ENCODE measurements around the gene KYAT1.
A peak's percentile ranks its signal among the peaks of the same experiment; 100 is the strongest.

The KYAT1 gene

DNA sequence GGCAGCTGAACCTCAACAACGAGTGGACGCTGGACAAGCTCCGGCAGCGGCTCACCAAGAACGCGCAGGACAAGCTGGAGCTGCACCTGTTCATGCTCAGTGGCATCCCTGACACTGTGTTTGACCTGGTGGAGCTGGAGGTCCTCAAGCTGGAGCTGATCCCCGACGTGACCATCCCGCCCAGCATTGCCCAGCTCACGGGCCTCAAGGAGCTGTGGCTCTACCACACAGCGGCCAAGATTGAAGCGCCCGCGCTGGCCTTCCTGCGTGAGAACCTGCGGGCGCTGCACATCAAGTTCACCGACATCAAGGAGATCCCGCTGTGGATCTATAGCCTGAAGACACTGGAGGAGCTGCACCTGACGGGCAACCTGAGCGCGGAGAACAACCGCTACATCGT lies 26.6 kb upstream of the KYAT1 start:
- no peak for DNase-seq (ENCODE audit: low read depth)

DNA sequence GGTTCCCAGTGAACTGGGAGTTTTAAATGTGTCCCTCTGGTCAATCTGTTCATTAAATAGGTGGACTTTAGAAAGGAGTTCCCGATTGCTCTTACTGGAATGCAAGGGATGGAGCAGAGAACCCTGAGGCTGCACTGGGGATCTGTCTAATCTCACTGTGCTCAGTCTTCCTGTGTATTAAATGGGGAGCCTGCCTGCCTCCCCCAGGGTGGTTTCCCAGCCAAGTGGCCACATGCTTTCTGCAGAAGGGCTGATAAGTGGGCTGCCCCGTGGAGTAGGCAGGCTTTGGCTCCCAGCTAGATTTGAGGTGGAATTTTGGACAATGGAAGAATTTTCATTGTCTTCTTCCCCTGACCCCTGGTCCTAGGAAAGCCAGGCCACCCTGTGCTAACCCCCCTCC lies 25.0 kb upstream of the KYAT1 start:
- DNase-seq (ENCODE audit: low read depth) = no peak

DNA sequence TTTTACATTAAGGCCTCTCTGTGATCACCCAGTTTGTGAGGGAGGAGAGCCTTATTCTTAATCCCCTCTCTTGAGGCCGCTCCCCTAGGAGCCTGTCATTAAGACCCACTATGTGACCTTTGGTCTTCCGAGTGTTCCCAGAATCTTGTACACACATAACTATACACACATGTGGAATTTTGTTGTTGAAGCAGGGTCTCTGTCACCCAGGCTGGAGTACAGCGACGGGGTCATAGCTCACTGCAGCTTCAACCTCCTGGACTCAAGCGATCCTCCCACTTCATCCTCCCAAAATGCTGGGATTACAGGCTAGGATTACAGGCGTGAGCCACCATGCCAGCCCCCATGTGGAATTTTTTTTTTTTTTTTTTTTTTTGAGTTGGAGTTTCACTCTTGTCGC lies 24.2 kb upstream of the KYAT1 start:
- no peak for DNase-seq (ENCODE audit: low read depth)

DNA sequence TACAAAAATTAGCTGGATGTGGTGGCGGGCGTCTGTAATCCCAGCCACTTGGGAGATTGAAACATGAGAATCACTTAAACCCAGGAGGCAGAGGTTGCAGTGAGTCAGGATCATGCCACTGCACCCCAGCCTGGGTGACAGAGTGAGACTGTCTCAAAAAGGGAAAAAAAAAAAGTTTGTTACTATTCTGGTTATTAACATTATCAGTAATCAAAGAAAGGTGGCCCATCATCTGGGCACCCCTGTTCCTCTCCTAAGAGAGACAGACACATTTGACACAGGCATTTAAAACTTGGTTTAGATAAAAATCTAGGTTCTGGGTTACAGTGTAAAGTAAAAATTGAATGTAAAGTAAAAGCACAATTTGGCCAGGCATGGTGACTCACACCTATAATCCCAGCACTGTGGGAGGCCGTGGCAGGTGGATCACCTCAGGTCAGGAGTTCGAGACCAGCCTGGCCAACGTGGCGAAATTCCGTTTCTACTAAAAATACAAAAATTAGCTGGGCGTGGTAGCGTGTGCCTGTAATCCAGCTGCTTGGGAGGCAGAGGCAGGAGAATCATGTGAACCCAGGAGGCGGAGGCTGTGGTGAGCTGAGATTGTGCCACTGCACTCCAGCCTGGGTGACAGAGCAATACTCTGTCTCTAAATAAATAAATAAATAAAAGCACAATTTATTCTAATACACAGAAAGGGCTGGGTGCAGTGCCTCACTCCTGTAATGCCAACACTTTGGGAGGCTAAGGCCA lies 22.3 kb upstream of the KYAT1 start:
- peak; percentile 60 for DNase-seq (ENCODE audit: low read depth)

DNA sequence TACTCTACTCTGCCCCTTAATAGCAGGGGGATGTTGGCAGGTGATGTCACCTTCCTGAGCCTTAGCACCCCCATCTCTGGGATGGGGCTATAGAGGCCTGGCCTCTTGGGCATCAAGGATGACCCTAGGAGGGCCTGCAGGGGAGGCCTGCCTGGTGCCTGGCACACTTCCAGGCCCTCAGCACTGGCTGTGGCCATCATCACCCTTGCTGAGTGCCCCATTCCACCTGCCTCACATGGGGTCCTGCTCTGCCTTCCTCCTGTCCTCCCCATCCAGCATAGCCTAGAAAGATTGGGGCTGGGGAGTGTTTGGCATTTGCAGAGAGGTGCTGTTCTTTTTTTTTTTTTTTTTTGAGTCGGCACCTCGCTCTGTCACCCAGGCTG lies 21.3 kb upstream of the KYAT1 start:
- DNase-seq (ENCODE audit: low read depth) = no peak

DNA sequence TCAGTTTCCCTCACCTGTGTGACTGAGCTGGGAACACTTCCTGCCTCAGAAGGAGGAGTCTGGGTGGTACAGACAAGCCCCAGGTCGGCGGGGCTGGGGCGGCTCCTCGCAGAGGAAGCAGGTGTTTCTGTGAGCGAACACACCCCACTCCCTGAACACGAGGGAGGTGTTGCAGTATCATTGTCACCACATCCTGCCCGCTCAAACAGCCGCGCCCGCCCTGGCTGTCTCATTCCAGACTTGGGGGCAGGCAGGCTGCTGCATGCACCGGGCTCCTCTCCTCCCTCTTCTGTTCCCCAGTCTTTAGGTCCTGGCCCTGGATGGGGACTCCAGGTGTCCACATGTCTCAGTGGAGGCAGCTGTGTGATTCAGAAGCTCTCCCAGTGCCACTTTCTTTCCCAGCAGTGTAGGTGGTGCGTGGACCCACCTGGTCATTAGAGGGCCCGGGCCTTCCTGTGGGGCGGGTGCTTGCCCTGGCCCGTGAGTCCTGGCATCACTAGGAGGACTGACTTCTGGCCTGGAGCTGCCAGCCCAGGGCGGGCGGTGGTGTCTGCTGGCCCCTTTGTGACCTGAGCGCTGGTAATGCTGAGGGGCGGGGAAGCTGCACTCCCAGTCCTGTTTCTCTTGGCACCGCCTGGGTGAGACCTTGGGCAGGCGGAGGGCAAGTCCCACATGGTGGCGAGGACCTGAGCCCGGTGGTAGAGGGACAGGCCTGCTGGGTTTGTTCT lies 20.8 kb upstream of the KYAT1 start:
- DNase-seq (ENCODE audit: low read depth) = no peak

DNA sequence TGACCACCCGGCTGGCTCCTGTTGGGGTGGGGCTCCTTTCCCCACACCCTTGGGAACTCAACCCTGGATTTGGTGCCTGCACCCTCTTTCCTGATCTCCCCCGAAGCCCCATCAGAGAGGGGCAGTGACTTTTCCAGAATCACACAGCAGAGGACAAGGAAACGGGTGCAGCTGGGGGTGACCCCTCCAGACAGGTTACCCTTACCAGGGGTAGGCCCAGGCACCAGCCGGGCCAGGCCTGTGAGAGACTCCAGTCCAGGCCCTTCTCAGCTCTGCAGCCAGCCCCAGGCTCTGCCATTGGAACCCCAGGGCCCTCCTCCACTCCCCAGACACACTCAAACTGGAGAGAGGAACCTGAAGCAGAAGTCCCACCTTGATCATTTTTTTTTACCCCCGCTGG lies 20.1 kb upstream of the KYAT1 start:
- DNase-seq (ENCODE audit: low read depth) = no peak

DNA sequence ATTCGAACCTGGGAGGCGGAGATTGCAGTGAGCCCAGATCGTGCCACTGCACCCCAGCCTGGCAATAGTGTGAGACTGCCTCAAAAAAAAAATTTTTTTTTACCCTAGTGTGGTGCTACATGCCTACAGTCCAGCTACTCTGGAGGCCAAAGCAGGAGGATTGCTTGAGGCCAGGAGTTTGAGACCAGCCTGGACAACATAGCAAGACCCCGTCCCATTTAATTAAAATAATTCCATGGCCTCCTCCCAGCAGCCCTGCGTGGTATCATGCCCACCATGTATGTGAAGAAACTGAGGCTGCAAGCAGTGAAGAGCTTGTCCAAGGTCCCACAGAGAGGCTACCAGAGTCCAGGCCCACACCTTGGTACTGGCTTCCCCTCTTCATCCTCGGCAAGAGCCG lies 19.6 kb upstream of the KYAT1 start:
- DNase-seq (ENCODE audit: low read depth) = no peak

DNA sequence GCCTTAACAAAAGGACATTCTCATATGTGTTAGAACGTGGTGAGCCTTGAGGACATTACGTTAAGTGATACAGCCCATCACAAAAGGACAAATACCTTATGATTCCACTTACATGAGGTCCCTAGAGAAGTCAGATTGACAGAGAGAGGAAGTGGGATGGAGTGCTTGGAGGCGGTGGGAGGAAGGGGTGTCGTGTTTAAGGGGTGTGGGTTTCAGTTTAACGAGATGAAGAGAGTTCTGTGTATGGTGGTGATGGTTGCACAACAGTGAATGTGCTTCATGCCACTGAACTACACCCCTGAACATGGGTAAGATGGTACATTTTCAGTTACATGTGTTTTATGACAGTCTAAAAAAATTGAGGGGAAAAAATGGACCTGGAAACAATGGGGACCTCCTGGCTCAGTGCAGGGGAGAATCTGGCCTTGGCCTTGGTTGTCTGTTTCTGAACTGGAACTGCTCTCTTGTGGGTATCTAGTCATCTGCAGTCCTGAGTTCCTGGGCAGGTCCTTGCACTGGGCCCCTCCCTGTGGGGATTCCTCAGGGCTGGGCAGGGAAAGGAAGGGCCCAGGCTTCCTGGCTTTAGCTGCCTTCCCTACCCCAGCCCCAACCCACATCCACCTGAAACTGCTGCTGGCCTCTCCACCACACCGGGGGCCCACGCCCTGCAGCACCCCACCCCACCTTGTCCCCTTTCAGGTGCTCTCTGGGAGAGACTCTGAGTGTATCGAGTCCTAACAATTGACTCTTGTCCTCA lies 18.0 kb upstream of the KYAT1 start:
- peak; percentile 33 for DNase-seq (ENCODE audit: low read depth)

DNA sequence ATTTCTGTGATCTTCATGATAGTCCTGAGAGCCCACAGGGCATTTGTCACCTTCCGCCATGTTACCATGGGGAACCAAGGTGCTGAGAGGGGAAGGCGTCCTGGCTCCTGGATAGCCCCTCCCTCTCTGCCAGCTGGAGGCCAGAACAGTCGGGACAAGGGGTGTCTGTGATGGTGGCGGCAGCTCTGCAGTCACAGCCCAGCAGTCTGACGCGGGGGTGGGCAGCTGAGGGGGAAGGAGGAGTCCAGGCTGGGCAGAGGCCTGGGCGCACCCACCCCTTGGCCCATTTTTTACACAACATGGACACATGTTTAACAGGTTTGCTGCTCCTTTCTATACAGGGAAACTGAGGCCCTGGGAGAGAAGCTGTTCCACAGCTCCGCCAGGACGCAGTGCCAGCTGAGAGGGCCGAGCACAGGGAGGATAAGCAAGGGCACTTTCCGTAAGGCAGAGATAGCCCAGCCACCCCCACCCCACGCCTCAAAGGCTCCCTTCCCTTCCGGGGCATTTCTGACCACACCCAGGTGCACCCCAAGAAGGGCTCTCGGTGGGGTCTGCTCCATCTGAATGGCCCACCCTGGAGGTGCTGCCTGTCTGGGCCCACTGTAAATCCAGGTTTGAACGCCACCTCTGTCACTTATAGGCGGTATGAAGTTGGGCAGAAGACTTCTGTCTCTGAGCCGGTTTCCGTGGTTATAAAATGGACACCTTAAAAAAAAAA lies 17.3 kb upstream of the KYAT1 start:
- DNase-seq (ENCODE audit: low read depth) = no peak

DNA sequence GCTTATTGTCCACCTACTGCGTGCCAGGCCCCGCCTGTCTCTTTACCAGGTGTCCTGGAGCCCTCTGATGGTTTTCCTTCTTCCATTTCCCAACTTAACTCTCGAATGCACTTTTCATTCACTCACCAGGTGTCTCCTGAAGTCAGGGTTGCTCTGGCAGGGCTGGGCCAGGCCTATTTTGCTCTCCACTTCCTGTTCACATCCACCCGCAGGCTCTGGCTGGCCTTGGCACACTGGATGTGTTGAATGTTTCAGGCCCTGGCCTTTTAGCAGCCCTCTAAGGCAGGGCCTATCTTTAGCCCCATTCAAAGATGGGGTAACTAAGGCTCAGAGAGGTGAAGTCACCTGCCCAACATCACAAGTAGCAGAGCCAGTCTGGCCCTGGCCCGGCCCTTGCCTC lies 16.6 kb upstream of the KYAT1 start:
- no peak for DNase-seq (ENCODE audit: low read depth)

DNA sequence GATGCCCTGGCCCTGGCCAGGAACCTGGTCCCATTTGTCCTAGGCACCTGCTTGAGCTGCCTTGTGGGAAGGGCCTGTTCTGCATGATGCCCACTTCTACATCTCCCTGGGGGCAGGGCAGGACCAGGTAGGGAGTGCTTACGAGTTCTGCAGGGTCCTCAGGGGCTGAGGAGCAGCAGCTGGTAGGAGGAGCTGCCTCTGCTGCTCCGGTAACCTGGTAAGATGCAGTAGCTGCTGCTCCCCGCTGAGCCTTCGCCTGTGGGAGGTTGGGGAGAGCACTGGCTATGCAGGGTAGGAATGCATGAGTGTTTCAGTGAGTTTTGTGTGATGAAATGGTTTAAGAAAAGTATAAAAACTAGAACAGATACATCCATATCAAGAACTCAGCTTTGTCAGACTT lies 13.8 kb upstream of the KYAT1 start:
- DNase-seq (ENCODE audit: low read depth) = peak; percentile 43

DNA sequence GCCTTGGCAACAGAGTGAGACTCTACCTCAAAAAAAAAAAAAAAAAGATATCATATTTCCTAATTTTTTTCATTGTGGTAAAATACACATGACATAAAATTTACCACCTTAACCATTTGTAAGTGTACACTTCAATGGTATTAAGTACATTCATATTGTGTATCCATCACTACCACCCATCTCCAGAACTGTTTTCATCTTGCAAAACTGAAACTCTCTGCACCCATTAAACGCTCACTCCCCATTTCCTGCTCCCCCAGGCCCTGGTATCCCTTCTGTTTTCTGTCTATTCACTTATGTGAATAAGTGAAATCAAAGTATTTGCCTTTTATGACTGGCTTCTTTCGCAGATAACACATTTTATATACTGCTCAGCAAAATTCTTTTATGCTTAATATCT lies 13.0 kb upstream of the KYAT1 start:
- DNase-seq (ENCODE audit: low read depth) = no peak

DNA sequence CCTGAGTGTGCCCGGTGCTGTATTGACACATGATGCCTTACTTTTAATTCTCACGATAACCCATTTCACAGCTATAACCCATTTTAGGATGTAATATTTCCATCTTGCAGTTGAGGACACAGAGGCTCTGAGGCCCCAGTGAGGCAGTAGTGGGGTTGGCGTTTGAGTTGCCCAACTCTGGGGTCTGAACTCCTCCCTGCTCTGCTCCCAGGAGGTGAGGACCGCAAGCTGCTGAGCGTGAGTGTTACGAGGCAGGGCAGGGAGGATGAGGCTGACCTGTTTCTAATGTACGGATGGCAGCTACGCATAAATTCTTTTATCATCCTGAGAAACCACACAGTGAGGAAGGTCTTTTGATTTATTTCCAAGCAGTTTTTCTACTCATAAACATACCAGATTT lies 11.6 kb upstream of the KYAT1 start:
- DNase-seq (ENCODE audit: low read depth) = no peak

DNA sequence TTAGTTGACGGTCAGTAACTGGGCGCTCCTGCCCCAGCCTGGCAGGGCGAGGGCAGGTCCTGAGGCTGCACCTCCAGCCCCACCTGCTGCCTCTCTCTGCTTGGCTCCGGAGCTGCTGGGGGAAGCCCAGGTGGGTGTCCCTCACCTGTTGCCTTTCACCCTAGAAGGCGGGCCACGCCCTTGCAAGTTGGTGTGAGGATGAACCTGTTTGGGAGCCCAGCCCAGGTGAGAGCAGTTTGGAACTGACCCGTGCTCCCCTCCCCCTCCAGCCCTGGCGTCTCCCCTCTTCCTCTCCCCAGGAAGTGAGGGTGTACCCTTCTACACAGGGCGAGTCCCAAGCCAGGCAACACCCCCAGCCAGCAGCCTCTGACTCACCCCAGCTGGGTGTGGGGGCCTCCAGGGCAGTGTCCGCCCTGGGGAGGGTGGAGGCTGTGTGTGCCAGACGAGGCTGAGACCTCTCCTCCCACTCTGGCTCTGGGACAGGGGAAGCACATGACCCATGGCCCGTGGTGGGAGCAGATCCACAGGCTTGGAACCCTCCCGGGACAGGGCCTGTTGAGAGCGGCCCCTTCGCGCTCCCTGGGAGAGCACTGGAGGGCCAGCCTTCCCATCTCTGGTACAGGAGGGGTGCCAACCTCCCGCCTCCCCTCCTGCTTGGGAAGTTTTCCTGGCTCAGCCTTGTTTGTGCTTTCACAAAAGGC lies 10.6 kb upstream of the KYAT1 start:
- peak; percentile 87 for DNase-seq (ENCODE audit: low read depth)

DNA sequence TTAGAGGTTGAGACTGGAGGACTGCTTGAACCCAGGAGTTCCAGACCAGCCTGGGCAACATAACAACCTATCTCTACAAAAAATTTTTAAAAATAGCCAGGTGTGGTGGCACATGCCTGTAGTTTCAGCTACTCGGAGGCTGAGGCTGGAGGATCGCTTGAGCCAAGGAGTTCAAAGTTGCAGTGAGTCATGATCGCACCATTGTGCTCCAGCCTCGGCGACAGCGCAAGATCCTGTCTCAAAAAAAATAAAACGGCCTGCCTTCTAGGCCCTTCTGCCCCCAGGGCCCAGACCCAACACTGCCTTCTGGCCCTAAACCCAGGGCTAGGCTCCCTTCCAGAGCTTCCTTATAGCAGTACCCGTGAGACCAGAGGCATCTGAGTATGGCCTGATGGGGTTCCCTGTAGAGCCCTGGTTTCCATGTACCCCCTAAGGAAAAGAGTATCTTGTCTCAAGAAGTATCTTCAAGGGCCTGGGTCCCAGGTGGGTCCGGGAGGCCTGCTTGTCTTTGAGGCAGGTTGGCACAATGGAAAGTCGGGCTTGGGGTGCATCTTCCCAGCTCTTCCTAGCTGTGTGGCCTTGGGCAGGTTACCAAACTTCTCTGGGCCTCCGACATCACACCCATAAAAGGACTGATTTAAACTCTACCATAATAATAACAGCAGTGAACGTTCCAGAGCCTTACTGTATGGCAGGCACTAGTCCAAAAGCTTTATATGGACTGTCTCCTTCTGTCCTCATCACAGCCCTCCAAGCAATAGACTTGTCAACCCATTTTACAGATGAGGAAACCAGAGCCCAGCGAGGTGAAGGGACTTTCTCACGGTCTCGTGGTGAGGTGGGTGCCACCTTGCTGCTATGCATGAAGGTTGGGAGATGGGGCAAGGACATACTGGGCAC lies 9.8 kb upstream of the KYAT1 start:
- DNase-seq (ENCODE audit: low read depth) = no peak

DNA sequence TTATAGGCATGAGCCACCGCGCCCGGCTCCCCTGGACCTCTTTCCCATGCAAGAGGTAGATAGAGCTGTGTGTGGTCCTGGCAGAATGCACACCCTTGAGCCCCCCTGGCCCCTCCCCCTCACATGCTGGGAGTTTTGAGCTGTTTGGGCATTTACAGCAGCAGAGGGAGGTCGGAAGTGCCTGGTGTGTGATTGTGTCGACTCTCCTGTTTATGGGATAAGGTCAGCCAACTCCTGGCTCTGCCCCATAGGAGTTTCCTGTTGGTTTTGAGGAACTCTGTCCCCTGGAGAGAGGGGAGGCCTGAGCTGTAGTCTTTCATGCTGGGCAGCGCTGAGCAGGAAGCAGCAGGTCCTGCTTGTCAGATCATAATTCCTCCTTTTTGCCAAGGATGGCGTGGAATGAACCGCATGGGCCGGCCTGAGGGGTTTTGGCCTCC lies 6.2 kb upstream of the KYAT1 start:
- DNase-seq (ENCODE audit: low read depth) = peak; percentile 31

DNA sequence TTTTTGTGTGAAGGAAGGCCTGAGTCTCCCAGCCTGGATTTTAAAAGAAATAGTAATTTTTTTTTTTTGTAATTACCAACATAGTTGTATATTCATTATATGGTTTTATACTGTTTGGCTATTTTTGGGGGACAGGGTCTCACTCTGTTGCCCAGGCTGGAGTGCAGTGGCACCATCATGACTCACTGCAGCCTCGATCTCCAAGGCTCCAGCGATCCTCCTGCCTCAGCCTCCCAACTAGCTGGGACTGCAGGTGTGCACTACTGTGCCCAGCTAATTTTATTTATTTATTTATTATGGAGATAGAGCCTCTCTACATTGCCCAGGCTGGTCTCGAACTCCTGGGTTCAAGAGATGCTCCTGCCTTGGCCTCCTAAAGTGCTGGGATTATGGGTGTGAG lies 5.3 kb upstream of the KYAT1 start:
- DNase-seq (ENCODE audit: low read depth) = no peak

DNA sequence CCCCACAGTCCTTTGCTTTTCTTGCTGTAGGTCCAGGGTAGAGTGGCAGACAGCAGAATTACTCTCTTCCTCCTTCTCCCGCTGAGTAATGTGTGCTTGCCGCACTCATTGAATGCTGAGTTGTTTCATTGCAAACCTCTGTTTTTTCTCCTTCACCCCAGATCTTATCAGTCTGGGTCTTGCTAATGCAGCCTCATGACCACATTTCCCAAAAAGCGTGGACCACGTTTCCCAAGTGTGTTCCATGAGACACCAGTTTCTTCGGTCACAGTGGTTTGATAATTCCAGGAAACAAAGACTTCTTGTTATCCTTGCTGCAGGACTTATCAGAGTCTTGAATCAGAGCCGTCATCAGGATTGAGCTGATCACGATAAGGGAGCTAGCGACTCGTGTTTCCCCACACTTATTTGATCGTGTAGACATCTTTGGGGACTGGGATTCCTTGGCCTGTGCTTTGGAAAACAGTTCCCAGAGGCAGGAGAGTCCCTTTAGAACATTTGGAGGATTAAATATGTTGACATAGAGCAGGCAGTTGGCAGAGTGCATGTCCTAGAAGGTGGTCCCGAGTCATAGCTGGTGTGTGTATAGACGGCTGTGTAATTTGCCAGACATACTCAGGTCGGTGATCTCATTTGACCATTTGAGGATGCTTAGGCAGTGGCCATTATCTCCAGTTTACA lies 4.6 kb upstream of the KYAT1 start:
- DNase-seq (ENCODE audit: low read depth) = no peak

DNA sequence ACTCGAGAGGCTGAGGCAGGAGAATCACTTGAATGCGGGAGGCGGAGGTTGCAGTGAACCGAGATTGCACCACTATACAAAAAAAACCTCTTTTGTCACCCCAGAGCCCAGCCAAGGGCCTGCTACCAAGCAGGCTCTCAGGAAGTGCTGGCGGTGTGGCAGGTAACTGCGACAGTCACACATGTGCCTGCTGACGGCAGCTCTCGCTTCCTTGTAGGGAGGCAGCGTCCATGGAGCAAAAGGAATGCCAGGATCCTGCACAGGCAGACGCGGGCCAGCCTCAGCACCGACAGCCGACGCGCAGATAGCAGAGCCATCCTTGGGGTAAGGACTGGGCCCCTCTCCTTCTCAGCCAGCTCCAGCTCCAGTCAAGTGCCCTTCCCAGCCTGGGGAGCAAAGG lies 4.0 kb upstream of the KYAT1 start:
- no peak for DNase-seq (ENCODE audit: low read depth)
